SK-N-SH (cell line): ENCODE measurements around the gene BTBD3. TPM values are rescaled to one million over a fixed set of nuclear protein-coding genes. Genes with fewer than 3 reads are reported as not detected.

Source experiments
- CTCF ChIA-PET: fragments of 300-600, 350-600 bp; formaldehyde crosslinking; extraction: SDS; loops from one replicate; lab custom pipeline; 2021; lab: Yijun Ruan, JAX
- POLR2A ChIA-PET: fragments of 350-600 bp; sonication (Branson Sonifier 250); formaldehyde crosslinking; extraction: SDS; loops from one replicate; lab custom pipeline; 2020; ENCODE audit warnings: antibody characterized with exemption, inconsistent platforms; lab: Yijun Ruan, JAX
- DNase-seq: peaks from one replicate; pipeline ENCODE4 v3.0.0; 2012
- H2AFZ ChIP-seq: fragments of 200-600 bp; sonication (generic); 2 replicates; pipeline ENCODE4 v1.8.1; 2016; ENCODE audit warnings: antibody characterized with exemption, mild to moderate bottlenecking, low read depth
- H3F3A ChIP-seq: fragments of 200-600 bp; sonication (generic); replicated peaks from 2 replicates; pipeline ENCODE3; 2016; ENCODE audit warnings: antibody characterized with exemption, mild to moderate bottlenecking; ENCODE audit not compliant: insufficient read depth
- H3K27ac ChIP-seq, 2 experiments: fragments of 200-500 bp in 1 of 2; fragments of 200-600 bp in 1 of 2; sonication (Bioruptor generic) in 1 of 2; sonication (generic), shearing (Covaris generic) in 1 of 2; 2 replicates each; pipeline versions ENCODE4 v1.5.1 to v1.6.1; 2014 to 2016; ENCODE audit warnings: low read depth in 2 of 2, inconsistent platforms in 1 of 2, low read length in 1 of 2, mild to moderate bottlenecking in 1 of 2, mixed read lengths in 1 of 2
- H3K27me3 ChIP-seq: fragments of 200-600 bp; sonication (generic), shearing (Covaris generic); 2 replicates; pipeline ENCODE4 v1.6.1; 2016; ENCODE audit warnings: mixed run types; ENCODE audit not compliant: insufficient read depth
- H3K36me3 ChIP-seq, 2 experiments: fragments of 200-500 bp in 1 of 2; fragments of 200-600 bp in 1 of 2; sonication (Bioruptor generic) in 1 of 2; sonication (generic) in 1 of 2; replicated peaks in 1 of 2; 2 replicates each; pipeline versions ENCODE3 to v1.5.1; 2014 to 2016; ENCODE audit warnings: low read length in 1 of 2, mild to moderate bottlenecking in 1 of 2; ENCODE audit not compliant: insufficient read depth in 2 of 2, control insufficient read depth in 1 of 2
- H3K4me1 ChIP-seq, 2 experiments: fragments of 200-500 bp in 1 of 2; fragments of 200-600 bp in 1 of 2; sonication (Bioruptor generic) in 1 of 2; sonication (generic), shearing (Covaris generic) in 1 of 2; 2 replicates each; pipeline versions ENCODE4 v1.5.1 to v1.6.1; 2014 to 2016; ENCODE audit warnings: low read depth in 1 of 2, low read length in 1 of 2, mixed run types in 1 of 2; ENCODE audit not compliant: insufficient read depth in 2 of 2, control insufficient read depth in 1 of 2
- H3K4me2 ChIP-seq: fragments of 200-600 bp; sonication (generic), shearing (Covaris generic); 2 replicates; pipeline ENCODE4 v1.6.1; 2017; ENCODE audit warnings: mixed run types
- H3K4me3 ChIP-seq, 2 experiments: fragments of 200-500 bp in 1 of 2; fragments of 200-600 bp in 1 of 2; sonication (Bioruptor generic) in 1 of 2; sonication (generic), shearing (Covaris generic) in 1 of 2; 2 replicates each; pipeline versions ENCODE4 v1.5.1 to v1.8.1; 2014 to 2016; ENCODE audit warnings: low read depth in 2 of 2, inconsistent platforms in 1 of 2, low read length in 1 of 2, mild to moderate bottlenecking in 1 of 2, mixed read lengths in 1 of 2, moderate library complexity in 1 of 2
- H3K79me2 ChIP-seq: fragments of 200-600 bp; sonication (generic); 2 replicates; pipeline ENCODE4 v1.8.1; 2017; ENCODE audit warnings: mild to moderate bottlenecking; ENCODE audit not compliant: insufficient read depth
- H3K9ac ChIP-seq: fragments of 200-600 bp; sonication (generic); 2 replicates; pipeline ENCODE4 v1.6.1; 2017; ENCODE audit warnings: mixed run types
- H3K9me2 ChIP-seq: fragments of 200-600 bp; sonication (generic); 2 replicates; pipeline ENCODE4 v1.6.1; 2017; ENCODE audit warnings: mixed run types
- H3K9me3 ChIP-seq: fragments of 200-600 bp; sonication (generic); 2 replicates; pipeline ENCODE4 v1.6.1; 2017; ENCODE audit warnings: mixed run types, mild to moderate bottlenecking, moderate library complexity
- H4K20me1 ChIP-seq: fragments of 200-600 bp; sonication (generic); 2 replicates; pipeline ENCODE4 v1.6.1; 2017; ENCODE audit warnings: mild to moderate bottlenecking, mixed run types; ENCODE audit not compliant: insufficient read depth
- CTCF ChIP-seq: fragments of 200-600 bp; sonication (generic); IDR thresholded peaks from 2 replicates; pipeline ENCODE4 v1.6.1; 2017; ENCODE audit warnings: antibody characterized with exemption, mild to moderate bottlenecking, moderate library complexity
- EZH2phosphoT487 ChIP-seq: fragments of 200-600 bp; sonication (generic); IDR thresholded peaks from 2 replicates; pipeline ENCODE4 v1.6.1; 2017; ENCODE audit warnings: low read depth, mixed run types, mild to moderate bottlenecking, antibody characterized with exemption, moderate library complexity, borderline replicate concordance
- PBX3 ChIP-seq: IDR thresholded peaks from 2 replicates; pipeline ENCODE4; 2012
- REST ChIP-seq: IDR thresholded peaks from 2 replicates; pipeline ENCODE4 v1.6.1; 2012; ENCODE audit warnings: mild to moderate bottlenecking, low read depth, low read length, moderate library complexity
- RXRA ChIP-seq: IDR thresholded peaks from 2 replicates; pipeline ENCODE4 v1.4.0; 2012; ENCODE audit warnings: low read depth, mild to moderate bottlenecking, borderline replicate concordance
- USF1 ChIP-seq: IDR thresholded peaks from 2 replicates; pipeline ENCODE4 v1.4.0; 2012; ENCODE audit warnings: low read depth, borderline replicate concordance
- WGBS: methylation state at CpG from one replicate; pipeline ENCODE4 v1.1.6; 2017; ENCODE audit warnings: low lambda C conversion rate; 5-methylcytosine and 5-hydroxymethylcytosine counted together
- polyA plus RNA-seq, 3 experiments: library from polyadenylated mRNA; depleted of rRNA; stranded (reverse); fragments of >200 nt; gene quantifications; 2 replicates each; pipeline ENCODE4 v1.2.3, GENCODE V29; 2012

Gene BTBD3
- polyA plus RNA-seq, 1 of the 3 experiments (the other 2 are of a cell fraction), result 10.2 TPM

GRCh38 chr20:11891776-11892545 lies 25.7 kb upstream of the BTBD3 start (continued):
- no peak for TF ChIP-seq REST
- no peak for TF ChIP-seq USF1
- no peak for TF ChIP-seq PBX3
- no peak for TF ChIP-seq EZH2phosphoT487

- peaks cover 78% of the 10 kb centered on the region for H3K79me2 ChIP-seq
- no peaks in the 10 kb centered on the region for H3K9me3 ChIP-seq
- peaks cover 11% of the 10 kb centered on the region for H3F3A ChIP-seq
- no peaks in the 10 kb centered on the region for H3K36me3 ChIP-seq
- H4K20me1 ChIP-seq, result no peaks in the 10 kb centered on the region
- H3K9ac ChIP-seq, result no peak overlapping the region
- DNase-seq, result no peak
- CTCF ChIA-PET, result interaction anchor here (0.8 kb wide), 1 partner anchor 19 kb away, joined by 5 read pairs; no protein-coding TSS in a partner anchor
- POLR2A ChIA-PET, result interaction anchor here (0.6 kb wide), 1 partner anchor 173 kb away, joined by 3 read pairs; no protein-coding TSS in a partner anchor
- no peak overlapping the region for H3K27ac ChIP-seq
- H3K4me2 ChIP-seq, result no peak overlapping the region
- no peaks in the 10 kb centered on the region for H3K9me2 ChIP-seq
- H3K4me1 ChIP-seq, result peaks cover 0 to 2% of the 10 kb centered on the region in 2 experiments; a peak in 3 of 4 replicates
- WGBS, result 89% methylated on average over 6 of the region's 6 CpGs
- TF ChIP-seq REST (no peak), RXRA (no peak), CTCF (no peak)
- TF ChIP-seq, all 33 proteins: peak for 0
- no peak overlapping the region for H3K4me3 ChIP-seq
- no peaks in the 10 kb centered on the region for H3K27me3 ChIP-seq
- H2AFZ ChIP-seq, result no peak overlapping the region
Observed at GRCh38 chr20:11894062-11894461, 23.6 kb upstream of the BTBD3 start.
